NCI-H128 (cell line): Measurements from ENCODE around the gene NCKAP5.

Experiments used
- DNase-seq: peaks from one replicate; lab custom pipeline; 2025; ENCODE audit not compliant: unreplicated experiment; lab: John Stamatoyannopoulos, UW

Gene NCKAP5

DNA sequence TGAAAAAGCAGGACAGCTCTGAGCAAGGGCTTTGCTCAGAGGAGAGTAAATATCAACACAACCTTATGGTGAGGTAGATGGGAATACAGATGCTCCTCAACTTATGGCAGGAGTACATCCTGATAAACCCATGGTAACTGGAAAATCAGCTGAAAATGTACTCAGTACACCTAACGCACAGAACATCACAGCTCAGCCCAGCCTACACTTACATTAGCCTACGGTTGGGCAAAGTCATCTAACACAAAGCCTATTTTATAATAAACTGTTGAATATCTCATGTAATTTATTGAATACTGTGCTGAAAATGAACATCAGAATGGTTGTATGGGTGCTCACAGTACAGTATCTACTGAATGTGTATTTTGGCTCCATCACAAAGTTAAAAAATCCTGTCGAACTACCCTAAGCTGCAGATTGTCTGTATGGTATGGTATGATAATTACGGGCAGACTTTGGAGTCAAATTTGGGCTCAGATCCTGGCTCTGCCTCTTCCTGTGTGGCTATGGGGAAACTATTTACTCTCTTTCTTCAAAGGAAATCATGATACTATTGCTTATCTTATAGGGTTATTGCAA, 778.0 kb downstream of the NCKAP5 start:
- no peak for DNase-seq

DNA sequence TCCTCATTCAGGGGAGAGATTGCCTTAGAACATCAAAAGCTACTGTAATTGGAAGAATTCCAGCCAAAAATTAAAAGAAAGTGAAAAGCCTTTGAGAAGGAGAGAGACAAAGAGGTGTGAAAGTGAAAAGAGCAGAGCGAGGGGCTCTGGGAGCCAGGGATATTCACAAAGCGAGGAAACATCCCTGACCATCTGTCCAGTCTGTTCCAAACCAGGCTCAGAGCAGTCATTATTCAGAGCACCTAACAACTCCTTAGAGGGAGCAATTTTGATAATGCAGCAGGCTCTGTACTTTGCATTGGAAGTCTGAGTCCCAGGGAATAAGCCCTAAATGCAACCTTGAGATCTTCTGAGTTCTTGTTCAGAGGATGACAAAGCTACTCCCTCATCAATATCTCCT, 779.2 kb downstream of the NCKAP5 start:
- DNase-seq = no peak

GRCh38 chr2:132788310-132788838, 779.9 kb downstream of the NCKAP5 start:
- no peak for DNase-seq

- no peak for DNase-seq
These were observed 784.4 kb downstream of the NCKAP5 start for GRCh38 chr2:132783883-132784282.

- no peak for DNase-seq
These were observed 786.0 kb downstream of the NCKAP5 start for GRCh38 chr2:132782176-132782783.

DNA sequence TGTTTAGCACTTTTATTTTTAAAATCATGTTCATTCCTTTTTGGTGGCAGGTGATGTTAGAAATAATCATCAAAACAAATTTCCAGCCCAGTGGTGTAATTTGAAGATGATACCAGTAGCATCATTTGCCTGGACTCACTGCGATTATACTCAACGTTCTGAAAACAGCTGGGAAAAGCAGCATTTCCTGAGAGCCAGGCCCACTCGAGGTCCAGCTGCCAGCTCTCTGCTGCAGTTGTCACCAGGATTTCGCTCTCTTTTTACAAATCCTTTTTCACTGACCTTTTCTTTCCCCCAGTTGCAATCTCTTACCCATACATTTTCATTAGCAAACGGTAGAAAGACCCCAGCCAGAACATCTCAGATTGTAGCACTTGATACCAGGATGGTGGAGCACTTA, 787.6 kb downstream of the NCKAP5 start:
- DNase-seq = no peak

DNA sequence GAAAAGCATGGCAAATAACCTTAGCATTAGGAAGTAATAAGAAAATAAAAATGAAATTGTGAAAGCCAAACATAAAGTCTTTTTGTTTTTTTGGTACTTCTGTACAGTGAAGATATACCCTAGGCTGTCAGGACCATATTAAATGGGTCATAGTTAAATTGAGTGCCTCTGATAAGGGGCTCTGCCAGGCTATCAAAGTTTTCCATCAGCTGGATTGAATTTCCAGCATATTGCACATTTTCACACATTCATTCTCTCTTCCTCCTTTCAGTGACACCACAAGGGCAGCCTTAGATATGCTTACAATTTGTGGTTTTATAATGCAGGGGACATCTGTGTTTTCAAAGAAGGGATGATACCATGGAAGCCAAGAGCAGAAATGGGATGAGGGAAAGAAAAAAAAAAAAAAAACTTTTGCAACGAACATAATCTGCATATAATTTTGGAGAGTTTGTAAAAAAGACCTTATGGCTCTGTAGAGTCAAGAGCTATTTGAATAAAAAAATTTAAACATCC, 789.0 kb downstream of the NCKAP5 start:
- DNase-seq = no peak

- DNase-seq = no peak
These were observed 792.0 kb downstream of the NCKAP5 start for GRCh38 chr2:132776287-132776686.

DNA sequence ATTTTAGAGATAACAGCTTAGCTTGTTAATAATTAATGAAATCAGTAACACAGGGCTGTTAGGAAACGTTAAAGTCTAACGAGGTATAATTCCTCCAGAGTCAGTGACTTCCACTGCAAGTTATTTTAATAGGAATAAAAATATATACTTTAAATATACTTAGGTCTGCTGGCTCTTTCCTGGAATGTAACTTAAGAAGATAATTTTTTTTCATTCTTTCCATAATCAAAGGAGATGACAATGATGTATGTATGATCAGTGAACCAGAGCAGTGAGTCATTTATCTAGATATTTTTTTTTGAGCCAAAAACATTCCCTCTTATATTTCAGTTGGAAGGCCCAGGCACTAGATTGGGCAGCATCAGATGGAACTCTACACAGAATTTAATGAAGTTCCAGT, 794.1 kb downstream of the NCKAP5 start:
- no peak for DNase-seq

DNA sequence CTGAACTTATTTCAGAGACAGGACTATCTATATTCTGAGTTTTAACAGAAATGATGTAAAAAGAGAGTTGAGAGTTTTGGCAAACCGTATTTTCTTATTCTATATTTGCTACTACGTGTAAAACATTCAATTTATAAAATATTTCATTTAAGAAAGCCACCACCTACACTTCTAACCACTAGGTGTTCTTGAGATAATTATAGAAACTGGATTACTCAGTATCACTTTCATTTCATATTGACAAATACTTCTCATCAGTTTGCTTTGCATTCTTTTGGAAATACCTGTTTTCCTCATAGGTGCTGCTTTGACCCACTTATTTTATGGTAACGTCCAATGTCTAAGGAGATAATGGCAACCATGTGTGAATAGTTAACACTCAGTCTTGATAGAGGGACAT, 794.9 kb downstream of the NCKAP5 start:
- no peak for DNase-seq

GRCh38 chr2:132772340-132772739, 795.9 kb downstream of the NCKAP5 start:
- DNase-seq = no peak

GRCh38 chr2:132766573-132766972, 801.7 kb downstream of the NCKAP5 start:
- DNase-seq = no peak

- no peak for DNase-seq
These were observed 806.8 kb downstream of the NCKAP5 start for GRCh38 chr2:132761437-132761836.

- DNase-seq = no peak
These were observed 807.3 kb downstream of the NCKAP5 start for GRCh38 chr2:132760971-132761370.

- DNase-seq = no peak
These were observed 807.9 kb downstream of the NCKAP5 start for GRCh38 chr2:132760405-132760804.

DNA sequence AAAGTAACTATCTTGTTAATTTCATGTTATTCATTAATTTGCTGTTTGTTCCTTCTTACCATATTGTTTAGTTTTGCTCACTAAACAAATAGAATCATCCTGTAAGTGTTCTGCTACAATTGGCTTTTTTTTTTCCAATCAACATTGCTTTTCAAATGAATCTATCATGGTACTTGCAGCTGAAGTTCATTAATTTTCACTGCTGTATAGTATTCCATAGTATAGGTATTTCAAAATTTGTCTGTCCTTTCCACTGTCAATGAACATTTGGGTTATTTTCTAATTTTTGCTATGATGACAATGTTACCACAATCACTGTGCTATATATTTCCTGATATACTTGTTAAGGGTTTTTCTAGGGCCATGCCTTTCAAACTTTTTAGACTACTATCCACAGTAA, 809.3 kb downstream of the NCKAP5 start:
- DNase-seq = no peak

- no peak for DNase-seq
These were observed 810.6 kb downstream of the NCKAP5 start for GRCh38 chr2:132757676-132758075.

GRCh38 chr2:132757002-132757589, 811.2 kb downstream of the NCKAP5 start:
- no peak for DNase-seq

GRCh38 chr2:132754867-132755472, 813.3 kb downstream of the NCKAP5 start:
- DNase-seq = no peak

- DNase-seq = no peak
These were observed 813.9 kb downstream of the NCKAP5 start for GRCh38 chr2:132754392-132754791.

DNA sequence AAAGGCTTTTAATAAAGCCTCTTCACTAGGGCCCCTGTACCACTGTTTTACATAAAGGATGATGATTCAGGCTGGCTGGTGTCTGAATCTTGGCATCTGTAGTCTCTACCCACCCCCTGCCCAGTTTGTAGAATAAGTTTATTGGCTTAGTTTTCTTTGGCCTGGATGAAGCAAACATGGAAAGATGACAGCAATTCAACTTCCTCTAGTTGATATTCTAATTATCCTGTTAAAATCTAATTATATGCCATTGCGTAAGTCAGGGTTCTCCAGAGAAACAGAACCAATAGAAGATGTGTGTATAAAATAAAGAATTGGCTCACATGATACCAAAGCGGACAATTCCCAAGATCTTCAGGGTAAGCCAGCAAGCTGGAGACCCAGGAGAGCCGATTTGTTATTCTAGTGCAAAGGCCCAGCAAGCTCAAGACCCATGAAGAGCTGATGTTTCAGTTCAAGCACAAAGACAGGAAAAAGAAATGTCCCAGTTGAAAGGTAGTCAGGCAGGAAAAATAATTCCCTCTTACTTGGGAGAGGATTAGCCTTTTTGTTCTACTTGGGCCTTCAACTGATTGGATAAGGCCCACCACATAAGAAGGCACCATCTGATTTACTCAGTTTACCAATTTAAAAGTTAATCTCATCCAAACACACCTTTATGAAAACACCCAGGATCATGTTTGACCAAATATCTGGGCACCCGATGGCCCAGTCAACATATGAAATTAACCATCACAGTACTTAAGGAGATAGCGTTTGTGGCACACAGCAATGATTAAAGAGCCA, 815.6 kb downstream of the NCKAP5 start:
- no peak for DNase-seq
